AG08395 (cell line): ENCODE data around the gene METTL13.
A peak's percentile ranks its signal among the peaks of the same experiment; 100 is the strongest.

Experiments
- DNase-seq: peaks from one replicate; pipeline ENCODE4 v3.0.0; 2012; ENCODE audit warnings: mixed read lengths, low spot score

METTL13 gene

DNA sequence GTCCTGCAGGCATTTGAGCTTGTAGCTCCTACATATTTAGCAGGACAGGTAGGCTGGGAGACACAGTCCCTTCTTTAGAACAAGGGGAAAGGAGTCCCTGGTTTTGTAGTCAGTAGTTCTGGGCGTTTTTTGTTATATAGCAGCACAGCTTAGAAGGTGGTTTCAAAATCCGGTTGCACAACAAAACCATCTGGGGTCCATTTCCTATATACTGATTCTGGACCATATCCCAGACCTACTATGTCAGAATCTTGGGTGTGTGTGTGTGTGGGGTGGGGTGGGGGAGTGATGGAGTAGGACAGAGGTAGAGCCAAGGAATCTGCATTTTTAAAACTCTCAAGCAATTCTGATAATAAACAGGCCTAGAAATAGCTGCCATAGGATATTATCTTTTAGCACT is 21.6 kb downstream of the METTL13 start:
- DNase-seq = peak; percentile 46

DNA sequence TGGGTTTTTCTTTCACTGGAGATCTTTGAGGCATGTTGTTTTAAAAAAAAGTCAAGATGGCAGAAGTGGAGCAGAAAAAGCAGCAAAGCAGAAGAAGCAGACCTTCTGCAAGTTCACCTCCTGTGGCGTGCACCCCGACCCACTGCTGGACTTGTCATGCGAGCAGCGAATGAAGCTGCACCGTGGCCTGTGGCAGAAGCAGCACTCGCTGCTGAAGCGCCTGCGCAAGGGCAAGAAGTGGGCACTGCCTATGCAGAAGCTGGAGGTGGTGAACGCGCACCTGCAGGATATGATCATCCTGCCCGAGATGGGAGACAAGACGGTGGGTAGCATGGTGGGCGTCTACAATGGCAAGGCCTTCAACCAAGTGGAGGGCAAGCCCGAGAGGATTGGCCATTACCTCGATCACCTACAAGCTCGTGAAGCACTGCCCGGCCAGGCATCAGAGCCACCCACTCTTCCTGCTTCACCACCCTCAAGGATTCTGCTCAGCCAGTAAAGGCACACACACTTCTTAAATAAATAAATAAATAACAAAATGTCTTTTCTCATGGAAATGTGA is 22.1 kb downstream of the METTL13 start:
- DNase-seq = no peak

DNA sequence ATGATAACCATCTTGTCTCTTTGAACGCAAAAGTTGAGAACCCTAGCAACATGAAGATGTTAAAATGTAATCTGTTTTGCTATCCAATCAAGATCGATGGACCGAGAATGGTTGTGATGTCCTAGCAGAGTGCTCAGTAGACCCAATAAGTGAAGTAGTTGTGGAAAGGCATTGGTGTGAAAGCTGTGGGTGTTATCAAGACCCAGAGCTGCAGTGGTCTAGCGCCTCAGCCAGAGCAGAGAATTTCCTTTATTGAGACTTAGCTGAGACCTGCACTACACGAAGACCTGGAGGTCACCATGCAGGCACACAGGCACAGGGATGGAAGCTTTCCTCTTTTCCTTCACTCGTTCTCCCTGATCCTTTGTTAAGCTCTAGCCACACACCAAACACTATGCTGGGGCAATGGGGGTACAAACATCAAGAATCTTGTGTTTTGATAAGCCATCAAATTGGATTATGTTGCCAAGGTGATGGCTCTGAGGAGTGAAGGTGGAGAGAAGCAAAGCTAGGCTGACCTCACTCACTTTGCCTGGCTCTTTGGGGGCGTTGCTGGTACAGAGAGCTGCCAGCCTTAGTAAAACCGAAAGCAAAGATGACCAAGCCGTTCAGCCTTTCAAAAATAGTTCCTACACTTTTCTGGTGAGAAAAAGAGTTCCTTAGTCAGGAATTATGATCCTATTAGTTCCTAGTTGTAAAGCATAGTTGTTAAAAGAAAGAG is 24.1 kb downstream of the METTL13 start:
- DNase-seq = no peak

DNA sequence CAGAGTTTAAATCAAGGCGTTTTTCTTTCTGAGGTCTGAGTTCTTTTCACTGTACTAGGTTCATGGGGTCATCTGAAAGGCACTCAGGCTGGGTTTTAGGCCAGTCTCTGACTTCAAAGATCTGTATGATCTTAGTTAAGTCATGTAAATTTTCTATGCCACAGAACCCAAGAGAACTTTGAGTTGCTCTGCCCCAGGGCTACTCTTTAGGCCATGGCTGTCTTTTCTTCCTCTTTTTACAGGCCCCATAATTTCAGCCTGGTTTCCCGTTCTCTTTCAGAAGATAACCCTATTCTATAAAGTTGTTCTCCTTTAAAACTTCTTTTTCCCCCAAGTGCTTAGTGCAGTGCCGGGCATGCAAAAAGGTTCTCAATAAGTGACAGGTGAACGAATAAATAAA is 26.1 kb downstream of the METTL13 start:
- no peak for DNase-seq

DNA sequence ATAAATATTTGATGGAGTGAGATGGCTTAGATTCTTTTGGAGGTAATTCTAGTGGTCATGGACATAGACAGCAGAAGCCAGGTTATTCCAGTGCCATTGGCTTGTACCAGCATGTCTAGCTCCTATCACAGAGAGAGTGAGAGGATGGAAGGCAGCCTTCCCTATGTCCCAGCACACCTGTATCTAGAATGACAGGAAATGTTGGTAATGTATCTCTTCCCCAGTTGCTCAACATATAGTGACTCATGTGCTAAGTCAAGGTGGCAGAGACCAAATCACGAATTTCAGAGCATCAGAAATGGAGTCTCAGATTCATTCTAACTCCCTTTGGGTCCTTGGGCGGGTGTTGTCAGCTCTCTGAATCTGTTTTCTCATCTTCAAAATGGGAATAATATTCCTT is 28.4 kb downstream of the METTL13 start:
- no peak for DNase-seq

DNA sequence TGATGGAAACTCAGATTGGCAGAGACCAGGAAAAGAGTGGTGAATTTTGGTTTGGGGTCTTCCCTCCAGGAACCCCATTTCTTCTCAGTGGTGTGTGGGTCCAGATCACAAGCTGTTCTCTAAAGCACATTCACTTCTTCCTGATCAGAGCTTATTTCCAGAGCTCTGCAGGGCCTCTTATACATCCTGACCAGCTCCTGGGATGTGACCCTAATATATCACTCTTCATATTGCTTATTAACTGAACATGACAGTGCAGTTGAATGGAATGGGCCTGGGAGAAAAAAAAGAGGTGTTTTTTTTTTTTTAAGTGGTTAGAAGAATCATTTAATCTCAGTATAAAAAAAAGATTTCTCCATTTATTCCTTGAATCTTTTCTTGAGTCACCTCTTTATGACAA is 30.2 kb downstream of the METTL13 start:
- DNase-seq = no peak

DNA sequence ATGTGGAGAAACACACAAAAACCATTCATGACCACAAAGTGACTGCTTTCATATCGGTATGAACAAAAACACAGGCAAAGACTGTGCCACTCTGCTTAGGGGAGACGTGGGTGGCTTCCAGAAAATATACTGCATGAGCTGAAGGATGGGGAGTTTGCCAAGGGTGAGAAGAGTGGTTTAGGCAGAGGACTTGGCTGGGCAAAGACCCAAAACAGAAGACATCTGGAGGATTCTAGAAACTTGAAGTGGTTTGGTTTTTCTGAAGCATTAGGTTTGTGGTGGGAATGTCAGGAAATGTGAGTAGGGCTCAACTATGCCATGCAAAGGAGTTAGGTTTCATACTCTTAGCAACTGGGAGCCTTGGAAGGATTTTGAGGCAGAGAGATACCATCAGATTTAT is 33.2 kb downstream of the METTL13 start:
- DNase-seq = peak; percentile 78

DNA sequence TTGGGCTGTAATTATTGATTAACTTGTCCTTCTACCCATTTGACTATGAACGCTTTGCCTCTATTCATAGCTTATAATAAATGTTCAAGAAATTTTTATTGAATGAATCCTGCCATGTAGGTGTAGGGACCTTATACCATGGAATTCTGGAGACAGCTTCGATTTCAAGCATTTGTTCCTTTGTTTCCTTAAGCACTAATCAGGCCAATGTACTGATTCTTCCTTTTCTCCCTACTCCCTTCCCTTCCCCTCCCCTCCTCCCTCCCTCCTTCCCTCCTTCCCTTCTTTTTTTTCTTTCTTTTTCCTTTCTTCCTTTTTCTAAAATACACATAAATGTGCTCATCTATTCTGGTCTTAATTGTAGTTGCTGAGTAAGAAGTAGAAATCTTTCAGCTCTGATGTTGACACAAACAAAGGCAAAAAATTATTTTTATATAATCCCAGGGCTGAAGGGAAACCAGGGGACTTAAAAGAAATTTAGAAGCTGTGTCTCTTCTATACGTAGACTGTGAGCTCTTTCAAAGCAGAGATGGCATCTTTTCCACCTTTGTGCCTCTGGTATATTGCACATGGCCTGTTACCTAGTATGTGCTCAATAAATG is 34.9 kb downstream of the METTL13 start:
- DNase-seq = no peak

DNA sequence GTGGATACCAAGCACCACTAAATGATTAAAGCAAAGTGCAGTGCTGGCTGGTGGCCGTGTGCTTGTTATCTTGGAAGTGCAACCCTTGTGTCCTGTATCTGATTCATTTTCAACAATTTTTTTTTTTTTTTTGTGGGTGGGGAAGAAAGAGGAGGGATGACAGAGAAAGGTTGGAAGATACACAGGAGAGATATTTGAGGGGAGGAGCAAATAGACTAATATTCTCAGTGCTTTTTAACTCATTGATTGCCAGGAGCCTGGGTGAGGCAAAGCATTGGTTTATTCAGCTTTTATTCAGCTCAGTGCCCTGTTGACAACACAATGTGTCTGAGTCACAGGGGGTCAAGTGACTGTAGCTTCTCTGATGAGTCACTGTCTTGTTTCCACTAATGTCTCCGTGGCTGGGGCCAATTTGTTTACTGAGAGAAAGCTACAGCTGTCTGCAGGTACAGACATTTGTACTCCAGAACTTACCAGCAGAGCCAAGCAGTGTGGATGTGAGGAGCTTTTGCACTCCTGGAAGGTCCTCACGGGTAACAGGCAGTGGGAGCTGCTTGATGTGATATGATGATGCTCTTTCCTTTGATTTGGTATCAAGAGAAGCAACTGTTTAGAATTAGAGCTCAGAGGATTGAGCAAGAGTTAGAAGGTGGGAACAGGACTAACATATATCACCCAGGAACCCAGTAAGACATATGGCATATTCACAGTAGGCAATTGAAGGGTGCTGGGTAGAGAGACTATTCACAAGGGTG is 36.2 kb downstream of the METTL13 start:
- peak; percentile 91 for DNase-seq

DNA sequence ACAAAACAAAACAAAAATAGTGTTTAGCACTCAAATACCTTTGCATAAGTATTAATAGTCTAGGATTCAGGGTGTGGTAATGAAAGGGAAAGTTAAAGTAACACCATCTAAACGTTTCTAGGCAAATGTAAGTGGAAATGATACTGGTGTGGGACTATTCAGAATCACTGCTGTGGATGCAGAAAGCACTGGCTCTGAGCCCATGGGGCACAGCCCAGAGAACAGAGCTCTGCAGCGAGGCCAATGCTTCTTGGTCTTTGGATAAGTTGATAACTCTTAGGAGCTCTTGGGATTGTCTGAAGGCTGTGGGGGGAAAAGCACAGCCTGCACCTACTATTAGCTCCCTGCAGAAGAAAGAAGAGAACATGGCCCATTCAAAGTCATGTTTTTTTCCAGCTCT is 38.5 kb downstream of the METTL13 start:
- no peak for DNase-seq

DNA sequence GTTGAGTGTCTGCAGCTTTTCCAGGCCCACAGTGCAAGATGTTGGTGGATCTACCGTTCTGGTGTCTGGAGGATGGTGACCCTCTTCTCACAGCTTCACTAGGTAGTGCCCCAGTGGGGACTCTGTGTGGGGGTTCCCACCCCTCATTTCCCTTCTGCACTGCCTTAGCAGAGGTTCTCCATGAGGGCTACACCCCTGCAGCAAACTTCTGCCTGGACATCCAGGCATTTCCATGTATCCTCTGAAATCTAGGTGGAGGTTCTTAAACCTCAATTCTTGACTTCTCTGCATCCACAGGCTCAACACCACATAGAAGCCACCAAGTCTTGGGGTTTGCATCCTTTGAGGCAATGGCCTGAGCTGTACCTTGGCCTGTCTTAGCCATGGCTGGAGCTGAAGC is 45.5 kb downstream of the METTL13 start:
- no peak for DNase-seq

DNA sequence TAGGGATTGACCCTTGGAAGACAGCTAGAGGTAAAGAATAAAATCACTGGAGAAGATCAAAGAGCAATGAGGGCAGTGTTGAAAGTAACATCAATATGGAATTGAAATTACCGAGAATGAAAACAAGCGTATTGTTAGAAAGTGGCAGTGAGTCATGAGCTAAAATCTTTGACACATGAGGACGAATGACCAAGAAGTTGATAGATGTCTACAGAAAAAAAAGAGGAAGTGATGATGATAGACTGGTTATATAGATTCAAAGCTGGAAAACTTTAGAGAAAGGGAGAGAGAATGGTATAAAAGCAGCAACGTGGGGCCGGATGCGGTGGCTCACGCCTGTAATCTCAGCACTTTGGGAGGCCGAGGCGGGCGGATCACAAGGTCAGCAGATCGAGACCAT is 47.3 kb downstream of the METTL13 start:
- no peak for DNase-seq

DNA sequence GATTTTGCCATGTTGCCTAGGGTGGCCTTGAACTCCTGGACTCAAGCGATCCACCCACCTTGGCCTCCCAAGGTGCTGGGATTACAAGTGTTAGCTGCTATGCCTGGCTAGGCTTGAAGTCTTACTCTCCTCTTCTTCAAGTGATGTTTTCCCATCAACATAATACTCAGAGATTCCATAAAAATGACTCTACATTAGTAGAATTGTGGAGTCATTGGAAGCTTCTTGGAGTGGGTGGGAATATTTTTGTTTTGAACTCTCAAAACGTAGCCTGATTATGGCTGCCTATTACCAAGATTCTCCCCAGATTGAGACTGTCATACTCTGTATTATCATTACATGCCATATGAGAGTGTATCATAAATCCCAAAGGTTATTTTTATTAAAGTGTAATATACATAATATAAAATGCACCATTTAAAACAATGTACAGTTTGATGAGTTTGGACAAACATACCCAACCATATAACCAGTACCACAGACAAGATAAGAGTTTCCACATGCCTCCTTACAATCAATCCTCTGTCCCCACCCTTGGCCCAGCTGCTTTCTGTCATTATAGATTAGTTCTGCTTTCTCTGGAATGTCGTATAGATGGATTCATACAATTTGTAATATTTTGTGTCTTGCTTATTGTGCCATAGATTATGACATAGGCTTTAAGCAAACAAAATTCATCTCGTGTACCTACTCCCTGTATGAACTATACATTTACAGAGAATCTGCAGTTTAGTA is 51.8 kb downstream of the METTL13 start:
- peak; percentile 12 for DNase-seq

DNA sequence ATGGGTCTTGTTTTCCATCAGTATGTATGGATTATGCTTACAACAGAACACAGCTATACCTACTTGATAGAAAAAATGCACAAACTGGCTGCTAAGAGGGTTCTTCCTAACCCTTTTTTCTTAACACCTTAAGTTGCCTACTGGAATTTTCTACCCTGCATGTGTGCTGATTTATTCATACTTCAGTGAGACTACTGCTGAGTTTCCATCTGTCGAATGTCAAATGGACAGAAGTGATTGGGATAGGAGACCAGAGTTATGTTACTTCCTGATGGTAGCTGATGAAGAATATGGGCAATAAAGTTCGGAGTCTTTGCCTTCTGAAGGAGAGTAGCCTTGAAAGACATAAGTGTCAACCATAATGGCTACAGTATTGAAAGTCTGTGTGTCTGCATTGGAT is 53.4 kb downstream of the METTL13 start:
- DNase-seq = no peak

DNA sequence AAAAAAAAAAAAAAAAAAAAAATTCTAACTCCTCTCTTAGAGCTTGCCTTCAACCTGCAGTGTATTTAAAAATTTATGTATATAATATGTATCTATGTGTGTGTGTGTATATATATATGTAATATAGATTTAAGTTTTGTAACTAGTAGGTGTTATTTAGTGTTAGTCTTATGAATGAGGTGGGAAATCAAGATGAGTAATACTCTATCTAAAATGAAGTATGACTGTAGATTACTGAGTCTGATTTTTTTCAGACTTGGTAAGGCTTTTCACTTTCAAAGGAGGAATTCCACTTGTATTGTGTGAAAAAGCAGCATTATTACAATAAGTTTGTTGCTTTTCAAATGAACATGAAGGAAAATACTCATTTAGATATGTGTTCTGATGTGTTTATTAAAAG is 54.4 kb downstream of the METTL13 start:
- DNase-seq = no peak

DNA sequence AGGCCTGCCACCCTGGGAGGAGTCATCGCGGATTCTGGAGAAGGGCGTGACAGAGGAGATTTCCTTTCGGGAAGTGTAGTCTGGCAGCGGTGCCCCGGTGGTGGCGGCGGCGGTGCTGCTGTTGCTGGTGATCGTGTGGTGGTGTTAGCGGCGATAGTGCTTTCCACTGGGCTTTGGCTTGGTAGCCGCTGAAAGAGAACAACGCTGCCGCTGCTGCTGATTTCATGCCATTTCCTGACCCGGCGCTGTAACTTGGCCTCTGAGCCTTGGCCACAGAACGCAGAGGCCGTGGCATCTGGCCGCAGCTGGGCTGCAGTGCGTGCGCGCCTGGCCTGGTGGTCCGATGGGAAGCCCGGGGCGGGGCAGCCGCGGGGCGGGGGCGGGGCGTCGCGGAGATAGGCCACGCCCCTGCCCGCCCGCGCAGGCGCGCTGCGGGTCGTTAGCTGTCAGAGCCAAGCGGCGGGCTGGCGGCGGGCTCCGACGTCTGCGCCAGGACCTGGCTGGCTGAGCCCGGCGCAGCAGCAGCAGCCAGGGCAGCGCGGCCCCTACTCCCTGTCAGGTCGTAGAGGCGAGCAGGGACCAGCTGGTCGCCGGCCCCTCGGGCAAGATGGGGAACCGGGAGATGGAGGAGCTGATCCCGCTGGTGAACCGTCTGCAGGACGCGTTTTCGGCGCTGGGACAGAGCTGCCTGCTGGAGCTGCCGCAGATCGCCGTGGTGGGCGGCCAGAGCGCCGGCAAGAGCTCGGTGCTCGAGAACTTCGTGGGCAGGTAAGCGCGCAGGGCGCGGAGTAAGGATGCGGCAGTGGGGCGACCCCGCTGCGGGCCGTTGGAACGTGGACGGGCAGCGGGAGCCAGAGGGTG is 59.8 kb downstream of the METTL13 start, which contains the start of gene DNM3:
Gene DNM3 (plus strand): TSS at position 449 of the 861 bp plus-strand sequence. CDS start 159 bp downstream, at position 608.
- peak; percentile 96 for DNase-seq

DNA sequence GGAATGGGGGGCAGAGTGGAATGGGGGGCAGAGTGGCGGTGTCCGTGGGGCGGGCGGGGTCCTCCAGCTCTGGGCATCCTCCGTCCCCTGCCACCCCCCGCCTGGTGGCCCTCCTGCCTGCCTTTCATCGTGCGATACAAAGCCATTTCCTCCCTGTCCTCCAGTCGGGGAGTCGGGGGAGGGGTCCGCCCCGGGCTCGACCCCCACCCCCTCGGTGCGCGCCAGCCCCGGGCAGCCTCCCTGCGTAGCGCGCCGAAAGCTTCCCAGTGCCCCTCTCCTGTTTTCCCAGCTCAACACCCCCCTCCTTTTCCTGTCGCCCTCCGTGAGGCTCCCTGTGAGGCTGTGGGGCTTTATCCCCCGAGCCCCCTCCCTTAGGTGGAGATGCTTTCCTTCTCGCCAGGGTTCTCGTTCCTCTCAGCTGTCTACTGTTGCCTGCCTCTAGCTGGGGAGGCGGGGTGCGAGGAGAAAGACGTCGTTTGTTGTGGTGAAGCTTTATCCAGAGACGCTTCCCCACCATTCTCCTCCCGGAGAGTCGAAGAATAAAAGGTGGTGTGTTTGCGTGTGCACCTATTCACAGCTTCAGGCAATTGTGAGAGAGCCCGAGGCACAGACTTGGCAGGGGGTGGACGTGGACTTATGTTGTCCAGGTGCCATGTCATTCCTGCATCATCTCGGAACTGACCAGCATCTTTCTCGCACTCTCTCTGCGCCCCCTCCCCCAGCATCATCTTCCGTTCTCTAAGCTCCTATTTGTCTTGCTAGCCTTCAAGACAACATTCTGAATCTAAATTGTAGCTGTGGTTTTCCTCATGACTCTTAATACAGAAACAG is 60.7 kb downstream of the METTL13 start:
- DNase-seq = no peak

DNA sequence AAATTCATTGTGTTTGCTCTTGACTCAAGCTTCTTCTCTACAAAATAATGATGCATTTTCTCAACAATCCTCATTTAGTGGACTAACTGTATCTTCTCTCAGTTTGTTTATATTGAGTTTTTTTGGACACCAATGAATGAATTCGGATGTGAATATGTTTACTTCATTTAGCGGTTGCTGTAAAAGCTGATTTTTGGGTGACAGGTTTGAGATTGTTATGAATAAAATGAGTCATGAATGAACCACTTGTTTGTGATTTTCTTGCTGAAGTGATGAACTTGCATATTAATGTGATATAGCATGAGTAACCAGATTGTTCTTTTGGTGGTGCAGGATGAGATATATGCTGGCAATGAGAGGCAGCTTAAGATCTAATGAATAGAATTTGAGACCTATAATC is 62.9 kb downstream of the METTL13 start:
- DNase-seq = no peak

DNA sequence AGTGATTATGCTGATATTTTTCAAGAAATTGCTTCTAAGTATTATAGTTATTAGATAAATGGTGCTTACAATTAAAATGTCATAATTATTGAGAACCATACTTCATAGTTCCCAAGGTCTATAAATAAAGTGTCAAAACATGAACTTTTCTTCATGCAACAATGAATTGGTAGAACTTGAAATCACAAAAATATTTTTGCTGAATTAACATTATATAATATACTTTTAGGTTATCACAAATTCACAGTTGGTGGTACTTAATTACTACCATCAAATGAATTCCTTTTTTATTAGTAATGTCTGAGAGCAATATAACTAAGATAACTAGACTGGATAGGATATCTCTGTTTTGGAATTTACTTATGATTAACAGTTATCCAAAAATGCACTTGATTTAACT is 64.5 kb downstream of the METTL13 start:
- no peak for DNase-seq
